Measurements from ENCODE around the gene ARHGAP44. TPM values are rescaled to one million over a fixed set of nuclear protein-coding genes. Genes with fewer than 3 reads are reported as not detected.
"Not testable (repeated sequence)": the region's sequence is repeated elsewhere in the genome, so short reads cannot be mapped to it uniquely, and the experiment has no call there.

The ARHGAP44 gene
- total RNA-seq, 4 donors from 2014 or later: 3.5 to 7.8 (median 5.8) TPM

DNA sequence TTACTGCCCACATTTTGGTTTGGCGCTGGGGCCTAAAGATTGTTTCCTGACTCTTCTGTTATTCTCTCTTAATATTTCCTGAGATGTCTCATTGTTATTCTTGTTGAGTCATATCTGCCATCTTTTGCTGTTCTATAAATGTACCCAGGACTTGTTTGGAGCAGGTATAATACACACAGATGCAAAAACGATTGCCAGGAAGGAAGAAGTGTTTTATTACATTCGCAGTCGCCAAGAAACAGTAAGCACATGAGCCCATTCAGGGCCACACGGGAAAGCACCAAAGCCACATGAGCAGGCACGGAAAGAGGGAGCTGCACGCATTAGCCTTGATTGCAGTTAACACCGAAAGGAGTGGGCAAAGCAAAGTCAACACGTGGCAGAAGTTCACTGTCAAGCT, 70.2 kb downstream of the ARHGAP44 start:
- peak overlapping the region in 1 of 4 donors; percentile 16 for H3K27ac ChIP-seq (replicated peaks in 1 of 4)
- H3K4me1 ChIP-seq: peaks cover 0 to 10% (median 0%) of the 10 kb centered on the region in 4 donors
- TF ChIP-seq POLR2A (IDR thresholded peaks at IDR 0.05; ENCODE audit: low read depth) (no peak), EP300 (IDR thresholded peaks at IDR 0.05) (no peak), CTCF (IDR thresholded peaks at IDR 0.05) (no peak), POLR2AphosphoS5 (IDR thresholded peaks at IDR 0.05) (no peak)
- WGBS: 71% methylated on average over 9 of the region's 9 CpGs
- H3K9me3 ChIP-seq: peaks cover 0 to 6% (median 0%) of the 10 kb centered on the region in 4 donors
- DNase-seq (ENCODE audit: extremely low spot score): no peak
- no peak overlapping the region for H3K4me3 ChIP-seq
- intact Hi-C loops (cut with DNase I): no loop called here
- no peaks in the 10 kb centered on the region for H3K36me3 ChIP-seq
- H3K27me3 ChIP-seq: no peaks in the 10 kb centered on the region

- no peak overlapping the region for H3K4me3 ChIP-seq
- TF ChIP-seq POLR2AphosphoS5 (IDR thresholded peaks at IDR 0.05) (no peak), POLR2A (IDR thresholded peaks at IDR 0.05; ENCODE audit: low read depth) (no peak), EP300 (IDR thresholded peaks at IDR 0.05) (no peak), CTCF (IDR thresholded peaks at IDR 0.05) (no peak)
- 93% methylated on average over 3 of the region's 3 CpGs for WGBS
Measured at GRCh38 chr17:12865769-12866168, 76.5 kb downstream of the ARHGAP44 start.

DNA sequence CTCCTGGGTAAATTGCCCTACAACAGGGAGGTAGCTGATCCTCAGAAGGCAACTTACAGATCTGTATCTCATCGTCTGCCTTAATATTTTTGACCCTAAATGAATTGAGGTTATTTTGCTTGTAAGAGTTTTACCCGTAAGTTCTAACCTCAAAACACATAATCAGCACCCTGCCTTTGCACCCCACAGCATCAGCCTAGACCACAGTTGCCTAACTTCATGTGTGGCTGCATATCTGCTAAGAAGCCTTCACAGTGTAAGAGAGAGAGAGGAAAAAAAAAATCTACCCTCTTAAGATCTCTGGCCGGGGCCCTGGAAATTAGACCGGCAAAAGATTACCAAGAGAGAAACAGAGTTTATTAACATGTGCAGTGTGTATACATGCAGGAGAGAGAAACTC, 76.9 kb downstream of the ARHGAP44 start:
- no peaks in the 10 kb centered on the region for H3K36me3 ChIP-seq
- TF ChIP-seq CTCF (IDR thresholded peaks at IDR 0.05) (no peak), POLR2AphosphoS5 (IDR thresholded peaks at IDR 0.05) (no peak)
- intact Hi-C loops (cut with DNase I): no loop called here
- no peaks in the 10 kb centered on the region for H3K9me3 ChIP-seq
- WGBS: 70% methylated on average over 4 of the region's 4 CpGs
- H3K27ac ChIP-seq (replicated peaks in 1 of 4): no peak overlapping the region
- no peaks in the 10 kb centered on the region for H3K27me3 ChIP-seq
- no peak for DNase-seq (ENCODE audit: extremely low spot score)
- no peaks in the 10 kb centered on the region for H3K4me1 ChIP-seq
- H3K4me3 ChIP-seq: no peak overlapping the region

More at GRCh38 chr17:12865769-12866168, 76.5 kb downstream of the ARHGAP44 start:
- no peak for DNase-seq (ENCODE audit: extremely low spot score)
- no peaks in the 10 kb centered on the region for H3K4me1 ChIP-seq
- no peaks in the 10 kb centered on the region for H3K27me3 ChIP-seq
- no peaks in the 10 kb centered on the region for H3K9me3 ChIP-seq
- intact Hi-C loops (cut with DNase I): no loop called here
- no peaks in the 10 kb centered on the region for H3K36me3 ChIP-seq
- H3K27ac ChIP-seq (replicated peaks in 1 of 4): no peak overlapping the region

GRCh38 chr17:12867726-12868125, 78.4 kb downstream of the ARHGAP44 start:
- no peak for DNase-seq (ENCODE audit: extremely low spot score)
- intact Hi-C loops (cut with DNase I): no loop called here
- Histone ChIP-seq H3K27ac (replicated peaks in 1 of 4) (no peak overlapping the region), H3K4me3 (no peak overlapping the region), H3K36me3 (no peaks in the 10 kb centered on the region), H3K27me3 (no peaks in the 10 kb centered on the region), H3K9me3 (peaks cover 0 to 4% (median 0%) of the 10 kb centered on the region in 4 donors), H3K4me1 (no peaks in the 10 kb centered on the region)
- TF ChIP-seq POLR2AphosphoS5 (IDR thresholded peaks at IDR 0.05): no peak
- no peak for TF ChIP-seq CTCF (IDR thresholded peaks at IDR 0.05)
- TF ChIP-seq EP300 (IDR thresholded peaks at IDR 0.05): no peak
- TF ChIP-seq POLR2A (IDR thresholded peaks at IDR 0.05; ENCODE audit: low read depth): no peak
- 90% methylated on average over 5 of the region's 5 CpGs for WGBS

GRCh38 chr17:12873415-12874125, 84.3 kb downstream of the ARHGAP44 start:
- H3K27me3 ChIP-seq; H3K9me3 ChIP-seq; intact Hi-C loops (cut with DNase I); H3K4me1 ChIP-seq; H3K27ac ChIP-seq (replicated peaks in 1 of 4); H3K36me3 ChIP-seq; DNase-seq (ENCODE audit: extremely low spot score); H3K4me3 ChIP-seq: not testable (repeated sequence)
- 91% methylated on average over 7 of the region's 7 CpGs for WGBS

All from esophagus muscularis mucosa (tissue), 4 donors.